MV-4-11 (cell line): ENCODE results near the gene AAK1.
"Not testable (repeated sequence)": the region's sequence is repeated elsewhere in the genome, so short reads cannot be mapped to it uniquely, and the experiment has no call there.

Experiments used
- DNase-seq: peaks from one replicate; lab custom pipeline; 2025; lab: John Stamatoyannopoulos, UW

Gene AAK1

GRCh38 chr2:69643602-69644505 lies at the start of gene AAK1:
AAK1 (minus strand) TSS chr2:69643739; CDS start chr2:69643040, 699 bp downstream.
- peak; percentile 93 for DNase-seq

GRCh38 chr2:69692424-69692823 lies 48.9 kb upstream of the AAK1 start:
- no peak for DNase-seq

DNA sequence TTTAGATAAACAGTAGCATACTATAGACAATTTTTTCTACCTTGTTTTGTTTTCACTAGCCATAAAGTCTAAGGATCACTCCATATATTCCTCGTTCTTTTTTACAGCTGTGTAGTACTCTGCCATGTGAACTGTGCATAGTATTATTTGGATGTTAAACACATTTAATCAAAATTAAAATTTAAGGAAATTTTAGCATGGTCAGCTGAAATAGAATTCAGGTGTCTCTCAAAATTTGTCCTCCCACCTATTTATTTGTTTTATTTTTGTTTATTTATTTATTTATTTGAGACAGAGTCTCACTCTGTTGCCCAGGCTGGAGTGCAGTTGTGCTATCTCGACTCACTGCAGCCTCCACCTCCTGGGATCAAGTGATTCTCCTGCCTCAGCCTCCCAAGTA lies 46.4 kb upstream of the AAK1 start:
- no peak for DNase-seq

GRCh38 chr2:69689466-69689865 lies 45.9 kb upstream of the AAK1 start:
- DNase-seq, result no peak

DNA sequence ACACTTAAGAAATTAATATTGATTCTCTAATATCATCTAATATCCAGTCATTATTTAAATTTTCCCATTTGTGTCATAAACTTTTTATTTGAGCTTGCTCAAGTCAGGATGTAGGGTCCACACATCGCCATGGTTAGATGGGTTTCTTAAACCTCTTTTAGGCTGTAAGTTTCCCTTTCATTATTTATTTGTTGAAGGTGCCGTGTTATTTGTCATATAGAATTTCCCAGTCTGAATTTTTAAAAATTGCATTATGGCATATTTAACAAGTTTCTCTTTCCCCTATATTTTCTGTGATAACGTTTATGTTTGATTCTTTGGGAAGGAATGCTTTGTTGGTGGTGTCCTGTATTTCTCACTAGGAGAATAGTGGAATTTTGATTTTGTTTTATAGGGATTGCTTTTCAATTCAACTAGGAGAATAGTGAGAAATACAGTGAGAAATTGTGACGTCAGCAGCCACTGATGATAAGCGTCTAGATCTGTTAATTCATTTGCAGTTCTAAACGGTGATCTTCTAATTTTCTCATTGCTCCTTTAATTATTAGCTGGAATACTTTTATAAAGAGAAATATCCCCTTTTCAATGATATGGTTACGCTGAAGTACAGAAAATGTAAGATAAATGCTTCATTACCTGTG lies 44.6 kb upstream of the AAK1 start:
- DNase-seq, result no peak

DNA sequence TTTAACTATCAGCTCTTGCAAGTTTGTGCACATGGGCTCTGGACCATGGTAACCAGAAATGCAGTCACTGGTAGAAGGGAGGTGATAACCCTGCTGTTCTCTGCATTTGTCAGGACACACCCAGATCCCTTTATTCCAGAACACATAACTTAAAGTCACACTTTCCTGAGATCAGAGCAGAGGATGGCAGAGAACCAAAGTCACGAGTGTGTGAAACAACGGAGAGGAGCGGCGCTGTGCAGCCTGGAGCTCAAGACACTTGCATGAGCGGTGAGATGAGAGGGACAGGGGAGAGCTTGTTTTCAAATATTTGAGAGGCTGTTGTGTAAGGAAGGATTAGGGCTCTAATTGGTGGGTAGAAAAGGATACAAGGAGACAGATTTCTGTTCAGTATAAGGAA lies 43.3 kb upstream of the AAK1 start:
- no peak for DNase-seq

GRCh38 chr2:69685321-69686048 lies 41.9 kb upstream of the AAK1 start:
- DNase-seq, result no peak

DNA sequence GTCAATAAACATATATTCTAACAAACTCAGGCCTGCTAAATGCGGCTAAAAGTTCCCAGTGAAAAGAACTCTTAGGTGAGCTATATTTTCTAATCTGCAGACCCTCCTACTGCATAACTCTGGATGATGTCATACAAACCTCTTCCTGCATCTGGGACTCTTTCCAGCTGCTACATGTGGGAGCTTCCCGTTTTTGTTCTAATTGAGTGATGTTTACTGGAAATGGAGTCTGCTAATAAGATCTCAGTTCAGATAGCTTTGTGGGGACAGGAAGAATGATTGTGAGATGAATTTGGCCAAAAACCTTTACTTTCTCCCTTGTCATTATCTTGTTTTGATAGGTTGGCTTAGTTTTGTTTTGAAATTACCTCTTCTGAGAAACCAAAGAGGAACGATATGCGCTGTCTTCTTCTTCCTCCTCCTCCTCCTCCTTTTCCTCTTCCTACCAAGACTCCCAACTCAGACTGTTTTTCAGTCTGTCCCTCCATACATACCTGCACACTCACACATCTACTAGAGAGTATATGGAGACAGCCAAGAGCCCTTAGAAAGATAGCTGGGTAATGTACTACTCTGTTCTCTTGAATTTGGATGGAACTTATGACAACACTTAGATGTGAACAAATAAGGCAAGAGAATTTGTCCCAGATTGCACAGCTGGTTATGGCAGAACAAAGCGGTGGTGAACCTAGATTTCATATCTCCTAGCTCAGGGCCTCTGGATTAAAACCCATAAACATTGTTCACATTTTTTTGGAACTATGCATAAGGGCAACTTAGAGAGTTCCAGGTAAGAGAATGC lies 39.8 kb upstream of the AAK1 start:
- peak; percentile 70 for DNase-seq

DNA sequence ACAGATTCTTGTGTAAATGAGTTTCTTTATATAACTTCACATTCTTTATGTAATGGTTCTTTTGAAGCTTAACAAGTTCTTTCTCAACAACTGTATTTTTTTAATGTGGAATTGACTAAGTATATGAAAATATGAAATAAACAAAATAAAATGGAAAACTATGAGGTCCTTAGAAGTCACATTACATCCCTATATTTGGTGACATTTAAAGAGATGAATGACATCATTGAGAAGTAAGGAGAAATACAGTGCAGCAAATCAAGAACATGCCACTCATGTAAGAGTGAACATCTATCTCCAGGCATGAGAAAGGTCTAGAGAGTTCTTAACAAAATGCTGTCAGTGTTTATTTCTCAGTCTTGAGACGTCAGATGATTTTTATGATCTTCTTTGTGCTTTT lies 39.0 kb upstream of the AAK1 start:
- no peak for DNase-seq

DNA sequence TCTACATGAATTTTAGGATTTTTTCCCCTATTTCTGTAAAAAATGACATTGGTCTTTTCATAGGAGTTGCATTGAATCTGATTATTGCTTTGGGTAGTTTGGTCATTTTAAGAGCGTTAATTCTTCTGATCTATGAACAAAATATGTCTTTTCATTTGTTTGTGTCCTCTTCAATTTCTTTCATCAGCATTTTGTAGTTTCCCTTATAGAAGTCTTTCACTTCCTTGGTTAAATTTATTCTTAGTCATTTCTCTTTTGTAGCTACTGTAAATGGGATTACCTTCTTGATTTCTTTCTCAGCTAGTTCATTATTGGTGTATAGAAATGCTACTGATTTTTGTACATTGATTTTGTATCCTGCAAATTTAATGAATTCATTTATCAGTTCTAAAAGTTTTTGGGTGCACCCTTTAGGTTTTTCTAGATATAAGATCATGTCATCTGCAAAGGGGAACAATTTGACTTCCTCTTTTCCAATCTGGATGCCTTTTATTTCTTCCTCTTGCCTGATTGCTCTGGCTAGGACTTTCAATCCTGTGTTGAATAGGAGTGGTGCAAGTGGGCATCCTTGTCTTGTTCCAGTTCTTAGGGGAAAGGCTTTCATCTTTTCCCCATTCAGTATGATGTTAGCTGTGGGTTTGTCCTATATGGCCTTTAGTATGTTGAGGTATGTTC lies 36.6 kb upstream of the AAK1 start:
- DNase-seq, result peak; percentile 76

GRCh38 chr2:69677914-69678313 lies 34.4 kb upstream of the AAK1 start:
- DNase-seq, result no peak

DNA sequence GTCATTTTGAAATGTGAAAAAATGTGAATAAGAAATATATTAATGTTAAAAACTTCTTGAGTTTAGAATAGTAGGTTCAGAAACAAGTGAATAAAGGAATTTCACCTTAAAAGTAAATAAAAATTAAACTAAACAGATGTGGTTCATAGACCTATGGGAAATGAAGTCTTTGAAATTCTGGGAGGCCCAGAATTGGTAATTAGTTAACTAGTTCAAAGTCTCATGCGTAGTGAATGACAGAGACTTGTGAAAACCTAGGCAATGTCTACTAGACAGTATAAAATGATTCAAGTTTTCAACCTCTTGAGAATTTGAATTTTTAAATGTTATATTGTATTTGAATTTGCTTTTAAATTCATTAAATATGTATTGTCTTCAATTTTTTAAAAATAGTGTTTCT lies 32.6 kb upstream of the AAK1 start:
- no peak for DNase-seq

DNA sequence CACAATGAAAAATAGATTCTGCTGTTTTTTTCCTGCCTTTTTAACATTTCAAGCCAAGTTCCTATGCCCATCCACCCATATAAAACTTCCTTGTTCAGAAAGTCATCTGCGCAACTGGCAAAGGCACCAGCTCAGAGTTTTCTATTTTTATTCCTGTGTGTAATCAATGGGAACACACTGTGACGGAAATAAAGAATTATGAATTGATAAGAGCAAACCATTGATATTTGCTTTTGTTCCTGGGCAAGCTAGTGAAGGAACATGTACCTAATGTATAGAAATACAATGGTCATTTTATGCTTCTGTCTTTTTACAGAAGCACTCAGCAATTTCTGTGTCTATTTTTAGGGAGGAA lies 30.8 kb upstream of the AAK1 start:
- DNase-seq, result no peak

- DNase-seq, result not testable (repeated sequence)
These were observed 29.6 kb upstream of the AAK1 start for GRCh38 chr2:69673098-69673497.

DNA sequence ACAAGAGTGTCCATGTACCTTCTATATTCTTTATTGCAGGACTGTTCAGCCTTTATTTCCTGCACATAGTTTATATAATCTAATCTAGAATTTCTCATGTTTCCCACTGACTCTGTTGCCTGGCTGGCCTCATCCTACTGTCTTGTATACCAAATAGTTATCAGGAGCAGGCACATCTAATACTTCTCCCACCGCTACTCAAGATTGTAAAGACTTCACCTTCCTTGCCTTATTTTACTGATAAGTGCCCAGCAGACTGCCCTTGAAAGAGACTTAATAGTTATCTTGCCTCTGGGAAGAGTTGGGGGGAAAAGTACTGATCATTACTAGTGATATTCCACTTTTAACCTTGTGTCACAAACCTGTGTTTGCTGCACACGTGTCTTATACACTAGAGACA lies 26.1 kb upstream of the AAK1 start:
- DNase-seq, result no peak

GRCh38 chr2:69668598-69668997 lies 25.1 kb upstream of the AAK1 start:
- DNase-seq, result no peak

DNA sequence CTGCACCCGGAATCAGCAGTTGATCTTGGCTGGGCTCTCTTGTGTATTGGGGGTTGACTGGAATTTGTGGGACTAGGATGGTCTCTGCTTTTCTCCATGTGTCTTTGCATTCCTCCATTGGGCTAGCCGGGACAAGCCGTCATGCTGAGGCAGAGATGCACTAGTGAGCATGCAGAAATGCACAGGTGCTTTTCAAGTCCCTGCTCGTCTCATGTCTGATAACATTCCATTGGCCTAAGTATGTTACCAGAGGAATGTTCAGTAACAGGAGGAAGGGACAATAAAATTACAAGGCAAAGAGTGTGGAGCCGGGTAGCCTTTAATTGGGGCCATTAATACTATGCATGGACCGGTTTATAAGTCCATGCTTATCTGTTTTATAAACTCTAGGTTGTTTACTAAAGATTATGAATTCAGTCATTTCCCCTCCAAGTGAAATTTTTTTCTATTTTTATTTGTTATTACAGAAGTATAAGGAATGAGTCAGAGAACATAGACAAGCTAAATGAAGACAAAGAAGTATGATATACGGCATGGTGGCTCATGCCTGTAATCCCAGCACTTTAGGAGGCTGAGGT lies 24.4 kb upstream of the AAK1 start:
- DNase-seq, result no peak

GRCh38 chr2:69665152-69665551 lies 21.6 kb upstream of the AAK1 start:
- no peak for DNase-seq

- DNase-seq, result no peak
These were observed 20.3 kb upstream of the AAK1 start for GRCh38 chr2:69663860-69664259.

DNA sequence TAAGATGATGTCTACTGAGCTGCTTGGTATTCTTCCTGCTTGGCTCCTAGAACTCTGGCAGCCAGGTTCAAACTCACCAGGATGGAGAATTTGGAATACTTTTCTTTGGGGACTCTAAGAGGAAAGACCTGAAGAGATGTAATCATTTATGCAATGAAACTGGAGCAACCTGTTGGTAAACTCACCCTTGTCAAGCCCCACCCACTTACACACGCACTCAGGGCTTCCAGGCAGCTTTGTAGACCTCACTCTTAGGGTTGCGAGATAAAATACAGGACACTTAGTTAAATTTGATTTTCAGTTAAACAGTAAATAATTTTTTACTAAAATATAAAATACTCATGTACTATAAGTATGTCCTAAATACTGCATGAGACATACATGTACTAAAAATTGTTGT lies 19.0 kb upstream of the AAK1 start:
- DNase-seq, result not testable (repeated sequence)

DNA sequence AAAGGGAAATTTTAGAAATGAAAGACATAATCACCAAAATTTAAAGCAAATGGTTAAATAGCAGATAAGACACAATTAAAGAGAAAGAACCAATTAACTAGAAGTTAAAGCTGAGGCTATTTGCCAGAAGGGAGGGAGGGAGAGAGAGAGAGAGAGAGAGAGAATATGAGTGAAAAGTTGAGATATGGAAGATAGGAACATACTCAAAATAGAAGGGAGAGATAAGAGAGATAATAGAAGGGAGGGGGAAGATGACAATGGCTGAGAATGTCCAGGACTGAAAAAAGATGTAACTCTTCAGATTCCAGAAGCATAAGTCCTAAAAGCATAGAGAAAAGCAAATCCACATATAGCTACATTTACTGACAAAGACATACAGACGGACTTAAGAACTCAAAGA lies 17.1 kb upstream of the AAK1 start:
- DNase-seq, result no peak
